ENCODE results near the gene LYSMD4.
"Not testable (repeated sequence)": the region's sequence is repeated elsewhere in the genome, so short reads cannot be mapped to it uniquely, and the experiment has no call there.

Gene LYSMD4

DNA sequence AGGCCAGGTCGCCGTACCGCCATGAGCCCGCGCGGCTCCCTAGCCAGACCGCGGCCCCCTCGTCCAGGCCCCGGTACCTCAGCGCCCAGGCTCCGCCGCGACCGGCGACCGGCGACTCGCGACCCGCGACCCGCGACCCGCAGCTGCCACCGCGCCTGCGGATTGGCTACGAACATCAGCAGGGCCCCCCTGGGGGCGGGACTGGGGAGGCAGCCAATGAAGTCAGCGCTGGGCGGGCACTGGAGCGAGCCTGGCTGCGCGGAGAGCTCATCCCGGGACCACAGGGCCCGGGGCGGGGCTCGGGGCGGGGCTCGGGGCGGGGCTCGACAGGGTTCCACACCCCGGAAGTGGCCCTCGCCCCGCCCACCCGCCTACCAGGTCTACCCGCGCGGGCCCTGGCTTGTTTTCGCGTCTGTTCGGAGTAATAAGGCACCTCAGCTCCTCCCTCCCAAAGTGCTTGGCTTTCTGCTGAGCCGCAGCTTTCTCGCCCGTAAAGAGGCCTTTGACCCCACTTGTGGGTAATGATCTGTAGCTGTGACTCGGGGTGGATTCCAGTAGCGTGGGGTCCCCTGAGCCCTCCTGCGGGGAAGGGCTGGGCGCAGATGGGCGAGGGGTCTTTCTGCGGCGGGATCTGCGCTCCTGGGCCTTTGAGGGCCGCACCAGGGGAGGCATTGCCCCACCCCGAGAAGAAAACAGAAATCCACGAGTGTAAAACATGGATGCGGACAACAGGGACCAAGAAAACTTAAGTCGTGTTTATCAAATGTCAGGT lies at the start of gene LYSMD4:
TSS of gene LYSMD4 (minus strand) at position 170 of the 772 bp plus-strand sequence. CDS start 1,438 bp downstream, outside the sequence.
- peak; percentile 99 for DNase-seq (ENCODE audit: low read depth)

DNA sequence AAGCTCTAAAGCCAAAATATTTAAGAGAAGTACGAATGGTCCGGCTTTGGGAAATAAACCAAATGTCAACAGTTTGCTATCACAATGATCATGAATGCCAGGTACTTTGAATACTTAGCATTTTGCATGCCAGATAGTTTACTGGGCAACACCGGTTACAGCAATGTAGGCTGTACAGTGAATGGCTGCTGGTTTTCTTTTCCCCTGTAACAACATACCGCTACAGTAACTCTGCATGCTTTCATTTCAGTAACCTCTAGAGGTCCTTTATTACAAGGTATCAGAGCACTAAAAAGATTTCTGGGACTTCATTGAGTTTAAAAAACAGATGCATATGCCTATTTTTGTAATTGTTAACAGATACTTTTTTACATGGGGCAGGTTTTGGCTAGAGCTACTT lies 48.8 kb upstream of the LYSMD4 start:
- DNase-seq (ENCODE audit: low read depth) = not testable (repeated sequence)

DNA sequence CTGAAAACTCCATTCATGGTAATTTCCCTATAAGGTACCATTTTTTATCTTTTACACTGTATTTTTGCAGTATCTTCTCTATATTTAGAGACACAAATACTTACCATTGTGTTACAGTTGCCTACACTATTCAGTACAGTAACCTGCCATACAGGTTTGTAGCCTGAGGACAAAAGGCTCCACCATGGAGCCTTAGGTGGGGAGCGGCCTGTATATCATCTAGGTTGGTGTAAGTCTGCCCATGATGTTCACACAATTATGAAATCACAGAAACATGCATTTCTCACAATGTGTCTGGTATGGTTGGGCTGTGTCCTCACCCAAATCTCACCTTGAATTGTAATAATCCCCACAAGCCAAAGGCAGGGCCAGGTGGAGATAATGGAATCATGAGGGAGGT lies 43.9 kb upstream of the LYSMD4 start:
- no peak for DNase-seq (ENCODE audit: low read depth)

DNA sequence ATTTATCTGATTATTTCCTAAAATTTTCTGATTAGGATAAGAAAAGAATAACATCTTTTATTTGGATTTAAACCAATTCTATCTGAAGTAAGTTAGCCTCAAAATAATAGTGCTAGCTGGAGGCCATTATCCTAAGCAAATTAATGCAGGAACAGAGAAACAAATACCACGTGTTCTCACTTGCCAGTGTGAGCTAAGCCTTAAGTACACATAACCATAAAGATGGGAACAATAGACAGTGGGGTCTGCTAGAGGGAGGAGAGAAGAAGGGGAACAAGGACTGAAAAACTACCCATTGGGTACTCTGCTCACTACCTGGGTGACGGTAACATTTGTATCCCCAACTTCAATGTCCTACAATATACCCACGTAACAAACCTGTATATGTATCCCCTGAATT lies 31.3 kb upstream of the LYSMD4 start:
- DNase-seq (ENCODE audit: low read depth) = no peak

DNA sequence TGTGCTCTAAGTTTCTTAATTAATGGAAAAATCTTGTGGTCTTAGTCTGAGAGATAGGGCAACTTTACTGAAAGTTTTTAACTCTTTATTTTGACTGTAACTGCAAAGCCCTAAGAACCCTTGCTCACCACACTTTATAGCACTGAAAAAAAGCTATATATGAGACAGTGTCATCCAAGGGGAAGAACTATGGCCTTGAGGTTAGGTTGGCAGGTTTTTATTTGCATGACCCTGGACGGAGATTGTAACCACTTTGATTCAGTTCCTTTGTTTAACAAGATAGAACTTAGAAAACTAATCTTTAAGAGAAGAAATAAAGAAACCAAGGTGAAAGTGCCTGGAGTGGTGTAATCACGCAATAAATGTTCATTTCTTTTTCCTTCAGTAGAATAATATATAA lies 30.6 kb upstream of the LYSMD4 start:
- DNase-seq (ENCODE audit: low read depth) = no peak

DNA sequence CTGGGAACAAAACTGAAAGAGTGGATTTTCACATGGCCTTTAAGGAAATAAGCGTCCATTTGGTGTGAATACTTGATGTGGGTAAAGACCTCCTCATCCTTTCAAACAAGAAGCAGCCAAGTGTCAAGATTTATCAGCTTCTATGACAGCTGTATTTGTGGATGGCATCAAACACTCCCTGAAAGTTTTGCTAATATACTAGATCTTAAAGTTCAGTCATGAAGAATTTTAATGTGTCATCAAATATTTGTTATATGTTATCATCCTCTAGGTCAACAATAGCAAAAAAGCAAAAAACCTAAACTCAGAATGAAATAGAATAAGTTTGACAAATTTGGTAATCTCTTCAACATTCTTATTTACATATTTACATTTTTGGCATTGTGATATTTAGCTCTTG lies 29.1 kb upstream of the LYSMD4 start:
- DNase-seq (ENCODE audit: low read depth) = no peak

DNA sequence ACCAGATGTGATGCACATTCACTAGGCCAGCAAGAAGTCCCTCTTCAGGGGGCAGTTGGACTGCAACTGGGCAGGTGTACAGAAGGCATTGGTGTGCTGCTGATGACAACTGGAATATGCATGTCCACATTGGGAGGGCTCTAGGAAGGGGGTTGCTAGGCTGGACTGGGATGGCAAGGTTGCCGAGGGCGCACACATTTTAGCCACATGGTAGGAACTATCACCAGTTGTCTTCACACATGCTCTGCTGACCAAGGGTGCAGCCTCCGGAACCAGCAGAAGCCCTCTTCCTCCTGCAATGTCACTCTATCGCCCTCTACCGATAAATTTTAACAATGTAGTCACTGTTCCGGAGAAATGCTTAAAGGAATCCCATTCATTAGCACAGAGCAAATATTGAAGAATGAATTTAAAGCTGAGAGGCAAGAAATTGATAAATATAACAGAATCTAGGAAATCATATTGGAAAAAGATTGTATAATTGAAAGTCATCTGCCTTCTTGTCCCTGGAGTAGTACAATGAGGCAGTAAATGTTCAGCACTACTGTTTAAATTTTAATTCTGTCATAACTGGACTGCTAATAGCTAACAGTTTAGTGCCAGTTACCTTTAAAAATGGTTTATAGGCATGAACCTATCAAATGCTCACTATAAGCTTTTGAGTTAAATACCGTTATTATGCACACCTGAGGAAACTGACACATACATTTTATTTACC lies 22.6 kb upstream of the LYSMD4 start:
- peak; percentile 12 for DNase-seq (ENCODE audit: low read depth)

DNA sequence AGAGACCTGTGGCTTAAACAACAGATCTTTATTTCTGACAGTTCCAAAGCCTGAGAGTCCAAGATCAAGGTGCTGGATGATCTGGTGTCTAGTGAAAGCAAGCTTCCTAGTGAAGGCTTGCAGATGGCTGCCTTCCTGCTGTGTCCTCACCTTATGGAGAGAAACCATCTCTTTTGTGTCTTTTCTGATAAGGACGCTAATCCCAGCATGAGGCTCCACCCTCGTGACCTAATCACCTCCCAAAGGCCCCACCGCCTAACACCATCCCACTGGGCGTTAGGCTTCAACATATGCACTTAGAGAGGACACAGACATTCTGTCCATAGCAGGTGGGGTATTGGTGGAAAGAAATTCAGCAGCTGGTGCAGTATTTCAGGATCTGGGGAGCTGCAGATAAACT lies 19.8 kb upstream of the LYSMD4 start:
- no peak for DNase-seq (ENCODE audit: low read depth)

DNA sequence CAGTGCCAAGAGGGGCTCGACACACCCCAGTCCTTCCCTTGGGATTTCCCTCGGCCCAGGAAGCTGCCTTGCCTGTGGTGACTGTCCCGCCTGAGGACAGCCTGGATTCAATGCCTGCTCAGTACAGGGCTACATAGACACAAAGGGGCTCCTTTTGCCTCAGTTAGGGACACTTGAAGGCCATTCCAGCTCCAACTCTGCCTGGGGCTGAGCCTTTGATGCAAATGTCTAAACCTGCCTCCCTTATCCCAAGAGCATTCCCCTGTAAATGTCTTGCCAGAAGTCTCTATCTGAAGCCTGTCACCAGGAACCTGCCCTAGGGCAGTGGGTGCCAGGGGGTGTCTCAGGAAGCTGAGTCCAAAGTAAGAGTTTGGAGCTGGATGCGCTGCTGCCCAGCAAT lies 19.3 kb upstream of the LYSMD4 start:
- DNase-seq (ENCODE audit: low read depth) = no peak

DNA sequence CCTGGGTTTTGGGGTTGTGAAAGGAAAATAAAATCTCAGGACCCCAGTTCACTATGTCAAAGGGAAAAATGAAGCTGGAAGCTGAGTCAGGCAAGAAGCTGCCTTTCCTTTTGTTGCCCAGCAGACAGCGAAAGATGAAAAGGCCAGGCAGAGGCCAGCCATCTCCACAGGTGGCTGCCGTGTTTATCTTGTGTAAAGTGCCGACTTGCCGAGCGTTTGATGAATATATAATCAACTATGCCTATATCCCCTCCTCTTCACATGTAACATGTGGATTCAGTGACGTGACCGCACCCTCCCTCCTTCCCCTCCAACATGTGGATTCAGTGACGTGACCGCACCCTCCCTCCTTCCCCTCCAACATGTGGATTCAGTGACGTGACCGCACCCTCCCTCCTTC lies 17.1 kb upstream of the LYSMD4 start:
- not testable (repeated sequence) for DNase-seq (ENCODE audit: low read depth)

DNA sequence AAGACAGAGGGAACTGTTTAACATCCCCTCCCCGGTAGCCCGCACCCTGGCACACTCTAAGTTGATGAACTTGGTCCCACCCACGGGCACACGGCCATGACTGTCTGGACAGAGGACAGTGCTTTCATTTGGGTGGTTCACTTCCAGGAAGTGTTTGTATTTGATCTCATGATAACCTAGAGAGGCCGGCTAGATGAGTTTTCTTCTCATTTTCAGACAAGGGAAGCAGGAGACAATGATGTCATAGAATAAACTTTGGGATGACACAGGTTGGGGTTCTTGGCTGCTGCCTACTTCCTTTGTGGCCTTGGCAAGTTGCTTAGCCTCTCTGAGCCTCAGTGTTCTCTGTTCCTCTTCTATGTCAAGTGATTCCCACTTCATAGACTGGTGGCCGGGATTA lies 16.1 kb upstream of the LYSMD4 start:
- no peak for DNase-seq (ENCODE audit: low read depth)

DNA sequence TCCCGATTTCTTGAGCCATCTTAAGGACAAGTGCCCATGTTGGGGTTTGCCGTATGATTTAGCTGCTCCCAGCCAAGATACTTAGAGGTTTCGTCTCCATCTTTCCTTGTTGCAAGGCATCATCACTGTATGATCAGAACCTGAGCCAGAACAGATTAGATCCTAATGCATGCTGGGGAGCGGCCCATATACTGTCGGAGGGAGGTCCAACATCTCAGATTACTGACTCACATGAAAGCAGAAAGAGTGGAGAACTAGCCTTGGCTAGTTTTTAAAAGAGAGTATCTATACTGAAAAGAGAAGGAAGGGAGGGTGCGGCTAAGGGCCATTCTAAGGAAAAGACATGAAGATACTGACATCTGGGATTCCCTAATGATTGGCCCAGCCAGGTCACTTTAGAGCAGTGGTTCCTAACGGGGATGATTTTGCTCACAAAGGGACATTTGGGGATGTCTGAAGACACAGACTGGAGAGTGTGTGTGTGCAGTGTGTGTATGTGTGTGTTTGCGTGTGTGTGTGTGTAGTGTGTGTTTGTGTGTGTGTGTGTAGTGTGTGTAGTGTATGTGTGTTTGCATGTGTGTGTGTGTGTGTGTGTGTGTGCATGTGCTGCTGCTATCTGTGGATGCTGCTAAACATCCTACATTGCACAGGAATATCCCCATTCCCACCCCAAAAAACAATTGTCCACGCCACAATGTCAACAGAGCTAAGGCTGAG lies 12.3 kb upstream of the LYSMD4 start:
- DNase-seq (ENCODE audit: low read depth) = no peak

DNA sequence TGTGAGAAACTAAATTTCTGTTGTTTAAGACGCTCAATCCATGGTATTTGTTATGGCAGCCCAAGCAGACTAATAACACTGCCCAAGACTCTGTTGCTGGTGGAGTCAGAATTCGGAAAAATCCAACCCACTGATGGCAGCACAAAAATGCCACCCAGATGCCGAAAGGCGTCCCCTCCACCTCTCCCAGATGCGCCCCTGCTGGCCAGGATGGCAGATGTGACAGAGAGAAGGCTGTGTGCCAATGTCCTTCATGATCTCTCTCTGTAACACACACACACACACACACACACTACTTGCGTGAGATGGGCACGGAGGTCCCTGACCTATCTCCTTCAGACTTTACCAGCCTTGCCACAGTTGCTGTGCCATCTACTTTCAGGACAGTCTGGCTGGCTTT lies 10.9 kb upstream of the LYSMD4 start:
- DNase-seq (ENCODE audit: low read depth) = no peak

DNA sequence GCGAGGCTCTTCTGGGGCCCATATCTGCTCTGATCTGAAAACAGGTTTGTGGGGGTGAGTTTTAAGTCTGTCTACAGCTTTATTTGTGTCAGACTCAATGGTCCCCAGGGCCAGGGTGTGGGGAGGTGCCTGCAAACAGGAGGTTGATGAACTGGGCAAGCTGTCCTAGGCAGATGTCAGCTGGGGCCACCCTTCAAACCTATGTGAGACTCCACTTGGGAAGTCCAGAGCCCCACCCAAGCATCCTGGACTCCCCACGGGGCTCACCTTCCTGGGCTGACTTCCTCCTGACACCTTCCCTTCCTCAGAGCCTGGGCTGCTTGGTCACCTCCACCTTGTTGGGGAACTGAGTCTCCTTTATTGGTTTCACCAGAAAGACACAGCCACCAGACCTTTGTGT lies 8.6 kb upstream of the LYSMD4 start:
- DNase-seq (ENCODE audit: low read depth) = no peak

DNA sequence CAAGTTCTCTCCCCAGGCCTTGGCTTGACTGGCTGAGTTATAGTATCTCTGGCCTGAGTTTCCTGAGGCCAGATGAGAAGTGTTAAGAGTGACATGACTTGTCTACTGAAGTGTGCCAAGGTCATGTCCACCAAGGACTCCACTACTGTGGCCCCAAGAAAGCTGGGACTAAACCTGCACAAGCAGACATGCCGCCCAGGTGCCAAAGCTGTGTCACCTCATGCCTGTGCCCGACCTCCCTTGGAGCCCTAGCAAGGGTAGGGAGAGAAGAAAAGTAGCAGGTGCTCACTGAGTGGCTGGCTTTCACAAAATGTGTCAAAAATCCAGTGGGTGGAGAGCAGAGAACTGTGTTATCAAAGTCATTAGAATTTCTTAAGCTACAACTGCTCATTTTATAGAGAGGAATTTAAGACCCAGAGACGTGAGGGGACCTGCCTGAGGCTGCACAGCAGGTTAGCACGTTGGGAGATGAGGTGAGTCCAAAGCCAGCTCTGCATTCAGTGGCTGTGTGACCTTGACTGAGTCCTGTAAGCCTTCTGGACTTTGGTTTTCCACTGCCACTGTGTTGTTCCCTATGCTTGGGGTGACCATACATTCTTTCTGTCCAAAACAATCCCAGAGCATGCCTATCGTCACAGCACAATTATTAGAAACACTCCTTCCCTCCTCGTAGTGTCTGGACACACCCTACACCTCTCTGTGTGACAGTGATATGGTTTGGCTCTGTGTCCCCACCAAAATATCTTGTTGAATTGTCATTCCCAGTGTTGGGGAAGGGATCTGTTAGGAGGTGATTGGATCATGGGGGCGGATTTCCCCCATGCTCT lies 5.0 kb upstream of the LYSMD4 start:
- DNase-seq (ENCODE audit: low read depth) = no peak

DNA sequence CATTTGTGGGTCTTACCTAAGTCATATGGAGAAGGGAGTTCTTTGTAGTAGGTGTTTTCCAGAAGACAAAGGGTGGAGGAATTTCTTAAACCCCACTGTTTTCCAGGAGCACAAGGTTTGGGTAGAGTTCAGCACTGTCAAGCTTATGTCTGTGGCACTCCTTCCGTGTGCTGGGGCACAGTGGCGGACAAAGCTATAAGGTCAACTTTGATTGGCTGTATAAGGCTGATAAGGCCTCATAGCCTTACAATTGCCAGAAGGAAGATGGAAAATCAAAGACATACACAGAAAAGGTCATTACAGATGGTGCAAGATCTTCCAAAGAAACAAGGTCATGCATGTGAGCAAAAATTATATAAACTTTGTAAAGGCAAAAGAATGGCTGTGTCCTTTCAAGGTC lies 3.5 kb upstream of the LYSMD4 start:
- no peak for DNase-seq (ENCODE audit: low read depth)

DNA sequence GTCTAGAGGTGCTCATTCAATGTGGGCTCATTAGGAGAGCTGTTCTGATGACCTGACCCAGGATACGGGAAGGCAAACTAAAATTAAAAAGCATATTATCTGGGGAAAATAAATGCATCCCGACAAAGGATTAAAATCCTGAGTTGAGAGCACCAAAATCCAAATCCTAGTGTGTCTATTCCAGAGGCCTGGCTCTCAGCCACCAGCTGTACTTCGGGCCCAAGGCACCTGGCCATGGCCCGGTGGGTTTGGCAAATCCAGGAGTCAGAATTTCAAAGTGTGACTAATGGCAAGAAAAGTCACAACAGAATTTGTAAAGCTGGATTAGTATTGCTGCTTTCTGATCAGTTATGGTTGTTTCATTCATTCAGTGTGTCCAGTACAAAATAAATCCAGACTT lies 2.6 kb upstream of the LYSMD4 start:
- no peak for DNase-seq (ENCODE audit: low read depth)

DNA sequence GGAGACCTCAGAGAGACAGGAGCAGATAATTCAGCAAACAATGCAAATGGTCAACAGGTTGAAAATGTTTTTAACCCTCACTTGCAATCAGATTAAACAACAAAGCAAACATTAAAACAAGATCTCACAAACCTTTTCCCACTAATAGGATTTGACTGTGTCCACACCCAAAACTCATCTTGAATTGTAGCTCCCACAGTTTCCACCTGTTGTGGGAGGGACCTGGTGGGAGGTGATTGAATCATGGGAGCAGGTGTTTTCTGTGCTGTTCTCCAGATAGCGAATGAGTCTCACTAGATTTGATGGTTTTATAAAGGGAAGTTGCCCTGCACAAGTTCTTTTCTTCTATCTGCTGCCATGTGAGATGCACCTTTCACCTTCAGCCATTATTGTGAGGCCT lies 1.3 kb upstream of the LYSMD4 start:
- DNase-seq (ENCODE audit: low read depth) = no peak

DNA sequence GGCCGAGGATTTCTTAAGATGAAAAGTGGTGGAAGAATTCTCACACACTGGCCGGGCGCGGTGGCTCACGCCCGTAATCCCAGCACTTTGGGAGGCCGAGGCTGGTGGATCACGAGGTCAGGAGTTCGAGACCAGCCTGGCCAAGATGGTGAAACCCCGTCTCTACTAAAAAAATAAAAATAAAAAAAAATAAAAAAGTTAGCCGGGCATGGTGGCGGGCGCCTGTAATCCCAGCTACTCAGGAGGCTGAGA lies 729 bp upstream of the LYSMD4 start:
- DNase-seq (ENCODE audit: low read depth) = not testable (repeated sequence)

DNA sequence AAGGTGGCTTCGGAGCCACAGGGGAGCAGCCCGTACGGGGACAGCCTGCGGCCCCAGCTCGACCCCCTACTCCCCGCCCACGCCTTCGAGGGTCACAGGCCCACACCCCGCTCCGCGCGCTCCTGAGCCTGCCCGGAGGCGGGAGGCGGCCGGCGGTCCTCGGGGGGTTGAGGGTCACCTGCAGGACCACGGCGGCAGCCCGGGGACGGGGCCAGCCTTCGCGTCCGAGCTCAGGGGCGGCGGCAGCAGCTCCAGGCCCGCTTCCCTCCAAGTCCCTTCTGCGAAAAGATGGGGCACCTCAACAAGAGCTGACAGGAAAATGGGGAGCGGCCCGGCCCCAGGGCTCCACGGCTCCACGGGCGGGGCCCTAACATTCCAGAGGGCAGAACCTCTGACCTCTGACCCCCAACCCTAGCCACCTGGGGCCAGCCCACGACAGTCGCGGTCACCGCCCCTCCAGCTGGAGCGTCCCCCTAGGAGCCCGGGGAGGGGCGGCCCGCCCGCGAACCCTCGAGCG lies 428 bp downstream of the LYSMD4 start:
- no peak for DNase-seq (ENCODE audit: low read depth)

DNA sequence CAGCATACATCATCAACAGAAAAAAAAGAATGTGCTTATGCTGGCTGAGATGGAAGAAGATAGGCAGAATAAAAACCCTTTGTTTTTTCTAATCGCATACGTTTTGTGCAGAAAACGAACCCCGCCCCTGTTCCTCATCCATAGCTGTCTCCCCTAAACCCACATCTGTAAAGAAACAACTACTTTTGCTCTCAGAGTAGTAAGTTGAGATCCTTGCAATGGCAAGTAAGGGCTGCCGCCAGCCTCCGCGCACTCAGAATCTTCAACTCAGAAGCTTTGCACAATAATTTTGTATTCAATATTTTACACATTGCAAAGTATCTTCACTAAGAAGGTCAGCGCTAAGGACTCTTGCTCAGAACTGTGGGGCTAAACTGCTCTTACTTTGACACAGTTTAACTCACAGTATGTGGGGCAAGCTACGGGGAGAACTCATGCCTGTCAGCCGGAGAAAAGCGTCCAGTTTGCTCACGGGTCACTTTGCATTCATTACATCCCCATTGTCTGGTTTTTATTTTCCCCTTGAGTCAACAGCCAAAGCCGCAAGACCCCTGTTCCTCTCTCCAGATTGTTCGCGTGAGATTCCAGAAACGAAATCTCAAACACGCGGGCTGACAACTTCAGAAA lies 1.0 kb downstream of the LYSMD4 start:
- no peak for DNase-seq (ENCODE audit: low read depth)

All from activated gamma-delta T cell treated with anti-CD3 and anti-CD28 coated beads, Interleukin-2, amount 50 U/mL, for 16 hours (primary cell).